HG02588 (cell line): ENCODE data around the gene POU2F2.

Source experiments
- ATAC-seq: cut with Tn5 transposase; IDR thresholded peaks from one replicate; pipeline ENCODE4 v1.9.1; 2021; ENCODE audit warnings: mild to moderate bottlenecking, moderate library complexity; ENCODE audit not compliant: unreplicated experiment

The POU2F2 gene

GRCh38 chr19:42126574-42126973 is 5.7 kb downstream of the POU2F2 start:
- ATAC-seq, result no peak

GRCh38 chr19:42125536-42125935 is 6.7 kb downstream of the POU2F2 start:
- no peak for ATAC-seq

- no peak for ATAC-seq
These were observed 7.8 kb downstream of the POU2F2 start for GRCh38 chr19:42124386-42124901.

GRCh38 chr19:42123765-42124164 is 8.5 kb downstream of the POU2F2 start:
- no peak for ATAC-seq

- no peak for ATAC-seq
These were observed 9.3 kb downstream of the POU2F2 start for GRCh38 chr19:42122691-42123607.

- no peak for ATAC-seq
These were observed 10.6 kb downstream of the POU2F2 start for GRCh38 chr19:42121656-42122069.

- ATAC-seq, result no peak
These were observed 11.1 kb downstream of the POU2F2 start for GRCh38 chr19:42121036-42121621.

- ATAC-seq, result no peak
These were observed 11.8 kb downstream of the POU2F2 start for GRCh38 chr19:42120276-42120980.

- ATAC-seq, result no peak
These were observed 15.2 kb downstream of the POU2F2 start for GRCh38 chr19:42117076-42117475.

GRCh38 chr19:42116308-42117075 is 15.8 kb downstream of the POU2F2 start:
- ATAC-seq, result no peak

GRCh38 chr19:42115705-42116104 is 16.5 kb downstream of the POU2F2 start:
- no peak for ATAC-seq

GRCh38 chr19:42115219-42115618 is 17.0 kb downstream of the POU2F2 start:
- ATAC-seq, result no peak

GRCh38 chr19:42114412-42114811 is 17.8 kb downstream of the POU2F2 start:
- ATAC-seq, result peak; percentile 64

- peak; percentile 44 for ATAC-seq
These were observed 18.5 kb downstream of the POU2F2 start for GRCh38 chr19:42113641-42114348.

- ATAC-seq, result no peak
These were observed 20.4 kb downstream of the POU2F2 start for GRCh38 chr19:42111811-42112210.

GRCh38 chr19:42111384-42111783 is 20.9 kb downstream of the POU2F2 start:
- ATAC-seq, result no peak

GRCh38 chr19:42110658-42111057 is 21.6 kb downstream of the POU2F2 start:
- no peak for ATAC-seq

- no peak for ATAC-seq
These were observed 22.4 kb downstream of the POU2F2 start for GRCh38 chr19:42109896-42110295.

GRCh38 chr19:42108527-42109389 is 23.5 kb downstream of the POU2F2 start:
- peak; percentile 63 for ATAC-seq
